ENCODE data around the gene TUT1. TPM values are rescaled to one million over a fixed set of nuclear protein-coding genes. Genes with fewer than 3 reads are reported as not detected.

The TUT1 gene
- total and polyA plus RNA-seq, 2 experiments from 2014 or later: 12.8 to 22.2 TPM

DNA sequence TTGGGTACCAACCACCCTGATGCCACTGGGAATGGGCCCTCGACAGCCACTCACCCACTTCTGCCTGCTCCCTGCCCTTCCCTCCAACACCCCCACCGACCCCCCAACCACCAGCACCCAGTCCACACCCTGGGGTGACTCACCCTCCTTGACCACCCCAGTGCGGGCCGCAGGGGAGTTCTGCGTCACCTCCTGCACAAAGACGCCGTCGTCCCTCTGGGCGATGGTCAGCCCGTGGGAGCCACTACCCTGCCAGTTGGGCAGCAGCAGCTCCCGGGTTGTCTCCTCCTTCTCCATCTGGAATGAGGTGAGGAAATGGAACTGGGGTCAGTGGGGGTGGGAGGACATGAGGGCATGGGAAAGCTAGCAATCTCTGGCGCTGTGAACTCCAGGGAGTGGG lies 55.5 kb downstream of the TUT1 start:
- peaks cover 14% of the 10 kb centered on the region for H3K4me1 Mint-ChIP-seq
- no peak overlapping the region for H3K4me3 ChIP-seq
- H3K36me3 Mint-ChIP-seq (ENCODE audit: low read depth): peaks cover 8% of the 10 kb centered on the region; the same call in 2 of the 3 replicates
- no peak overlapping the region for H3K27ac ChIP-seq (ENCODE audit: low read depth)
- no peak overlapping the region for H2AFZ ChIP-seq
- no peaks in the 10 kb centered on the region for H3K36me3 ChIP-seq (ENCODE audit: insufficient read depth)
- H3K27me3 Mint-ChIP-seq (ENCODE audit: insufficient read depth, low read depth, poor library complexity): peaks cover 4% of the 10 kb centered on the region
- H3K79me2 ChIP-seq (replicated peaks; ENCODE audit: insufficient read depth): no peaks in the 10 kb centered on the region
- no peaks in the 10 kb centered on the region for H3F3A ChIP-seq (replicated peaks; ENCODE audit: low read depth)
- no peaks in the 10 kb centered on the region for H4K20me1 ChIP-seq (replicated peaks; ENCODE audit: insufficient read depth)
- TF ChIP-seq EZH2phosphoT487 (IDR thresholded peaks at IDR 0.05; ENCODE audit: unreplicated experiment) (no peak), ZNF462 (CRISPR knock-in tag; IDR thresholded peaks at IDR 0.05) (no peak), CTCF (conservative IDR thresholded peaks at IDR 0.05; ENCODE audit: low read depth in 2 of 2) (no peak), JUNB (IDR thresholded peaks at IDR 0.05; ENCODE audit: unreplicated experiment) (no peak), CREB1 (CRISPR knock-in tag; IDR thresholded peaks at IDR 0.05; ENCODE audit: low read depth) (no peak), NANOG (IDR thresholded peaks at IDR 0.05; ENCODE audit: borderline replicate concordance) (no peak), EZH2 (IDR thresholded peaks at IDR 0.05; ENCODE audit: low read depth, unreplicated experiment) (no peak), ZNF331 (CRISPR knock-in tag; IDR thresholded peaks at IDR 0.05; ENCODE audit: low read depth) (no peak), POLR2AphosphoS5 (IDR thresholded peaks at IDR 0.05; ENCODE audit: low read depth) (no peak), ZNF114 (CRISPR knock-in tag; IDR thresholded peaks at IDR 0.05) (no peak), STAT1 (IDR thresholded peaks at IDR 0.05; ENCODE audit: unreplicated experiment) (no peak)
- TF ChIP-seq, protein P1, sequence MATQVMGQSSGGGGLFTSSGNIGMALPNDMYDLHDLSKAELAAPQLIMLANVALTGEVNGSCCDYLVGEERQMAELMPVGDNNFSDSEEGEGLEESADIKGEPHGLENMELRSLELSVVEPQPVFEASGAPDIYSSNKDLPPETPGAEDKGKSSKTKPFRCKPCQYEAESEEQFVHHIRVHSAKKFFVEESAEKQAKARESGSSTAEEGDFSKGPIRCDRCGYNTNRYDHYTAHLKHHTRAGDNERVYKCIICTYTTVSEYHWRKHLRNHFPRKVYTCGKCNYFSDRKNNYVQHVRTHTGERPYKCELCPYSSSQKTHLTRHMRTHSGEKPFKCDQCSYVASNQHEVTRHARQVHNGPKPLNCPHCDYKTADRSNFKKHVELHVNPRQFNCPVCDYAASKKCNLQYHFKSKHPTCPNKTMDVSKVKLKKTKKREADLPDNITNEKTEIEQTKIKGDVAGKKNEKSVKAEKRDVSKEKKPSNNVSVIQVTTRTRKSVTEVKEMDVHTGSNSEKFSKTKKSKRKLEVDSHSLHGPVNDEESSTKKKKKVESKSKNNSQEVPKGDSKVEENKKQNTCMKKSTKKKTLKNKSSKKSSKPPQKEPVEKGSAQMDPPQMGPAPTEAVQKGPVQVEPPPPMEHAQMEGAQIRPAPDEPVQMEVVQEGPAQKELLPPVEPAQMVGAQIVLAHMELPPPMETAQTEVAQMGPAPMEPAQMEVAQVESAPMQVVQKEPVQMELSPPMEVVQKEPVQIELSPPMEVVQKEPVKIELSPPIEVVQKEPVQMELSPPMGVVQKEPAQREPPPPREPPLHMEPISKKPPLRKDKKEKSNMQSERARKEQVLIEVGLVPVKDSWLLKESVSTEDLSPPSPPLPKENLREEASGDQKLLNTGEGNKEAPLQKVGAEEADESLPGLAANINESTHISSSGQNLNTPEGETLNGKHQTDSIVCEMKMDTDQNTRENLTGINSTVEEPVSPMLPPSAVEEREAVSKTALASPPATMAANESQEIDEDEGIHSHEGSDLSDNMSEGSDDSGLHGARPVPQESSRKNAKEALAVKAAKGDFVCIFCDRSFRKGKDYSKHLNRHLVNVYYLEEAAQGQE (IDR thresholded peaks at IDR 0.05; ENCODE audit: unreplicated experiment): no peak
- TF ChIP-seq, protein P2, sequence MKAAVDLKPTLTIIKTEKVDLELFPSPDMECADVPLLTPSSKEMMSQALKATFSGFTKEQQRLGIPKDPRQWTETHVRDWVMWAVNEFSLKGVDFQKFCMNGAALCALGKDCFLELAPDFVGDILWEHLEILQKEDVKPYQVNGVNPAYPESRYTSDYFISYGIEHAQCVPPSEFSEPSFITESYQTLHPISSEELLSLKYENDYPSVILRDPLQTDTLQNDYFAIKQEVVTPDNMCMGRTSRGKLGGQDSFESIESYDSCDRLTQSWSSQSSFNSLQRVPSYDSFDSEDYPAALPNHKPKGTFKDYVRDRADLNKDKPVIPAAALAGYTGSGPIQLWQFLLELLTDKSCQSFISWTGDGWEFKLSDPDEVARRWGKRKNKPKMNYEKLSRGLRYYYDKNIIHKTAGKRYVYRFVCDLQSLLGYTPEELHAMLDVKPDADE (IDR thresholded peaks at IDR 0.05): no peak
- no peak overlapping the region for H3K27ac Mint-ChIP-seq
- 0 out of 2 replicates have a peak, but pooled peaks cover 4% of the 10 kb centered on the region for H3K4me1 ChIP-seq (ENCODE audit: insufficient read depth)
- DNase-seq (ENCODE audit: low spot score): no peak
- no peak for ATAC-seq
- no peaks in the 10 kb centered on the region for H3K27me3 ChIP-seq (ENCODE audit: insufficient read depth)
- 0 out of 2 replicates have a peak, but pooled peaks cover 3% of the 10 kb centered on the region for H3K9me2 ChIP-seq (ENCODE audit: insufficient read depth)
- no peak overlapping the region for H3K4me3 Mint-ChIP-seq
- no peak overlapping the region for H3K4me2 ChIP-seq
- H3K9me3 Mint-ChIP-seq: peaks cover 6% of the 10 kb centered on the region

Data from GM23338 (cell line).